RPMI8226 (cell line): ENCODE measurements around the gene ADAP1.

Experiments used
- DNase-seq: peaks from one replicate; pipeline ENCODE4 v3.0.0-alpha.2; 2015

The ADAP1 gene

DNA sequence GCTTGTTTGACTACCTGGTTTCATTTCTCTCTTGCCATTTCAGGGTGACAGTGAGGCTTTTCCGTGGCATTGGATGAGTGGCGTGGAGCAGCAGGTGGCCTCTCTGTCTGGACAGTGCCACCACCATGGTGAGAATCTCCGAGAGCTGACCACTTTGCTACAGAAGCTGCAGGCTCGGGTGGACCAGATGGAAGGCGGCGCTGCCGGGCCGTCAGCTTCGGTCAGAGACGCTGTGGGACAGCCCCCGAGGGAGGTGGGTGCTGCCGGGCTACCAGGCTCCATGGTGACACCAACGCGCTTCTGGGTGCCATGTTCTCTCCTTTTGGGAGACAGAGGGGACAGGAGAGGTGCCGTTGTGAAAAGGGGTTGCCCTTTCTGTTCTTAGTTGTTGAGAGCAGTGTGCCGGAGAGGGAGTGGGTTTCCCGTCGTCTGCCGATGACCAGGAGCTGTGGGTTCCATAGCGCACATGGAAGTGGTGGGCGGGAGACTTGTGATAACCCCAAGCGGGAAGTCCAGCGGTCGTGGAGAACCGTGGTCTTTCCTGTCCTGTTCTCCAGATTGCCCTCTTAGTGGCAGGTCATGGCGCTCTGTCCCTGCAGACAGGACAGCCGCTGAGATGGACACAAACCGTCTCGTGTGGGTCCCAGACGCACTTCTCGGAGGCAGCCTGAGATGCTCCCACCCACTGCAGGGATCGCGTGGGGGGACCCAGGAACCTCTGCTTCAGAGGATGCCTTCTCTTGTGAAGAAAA lies 100.9 kb downstream of the ADAP1 start:
- no peak for DNase-seq

DNA sequence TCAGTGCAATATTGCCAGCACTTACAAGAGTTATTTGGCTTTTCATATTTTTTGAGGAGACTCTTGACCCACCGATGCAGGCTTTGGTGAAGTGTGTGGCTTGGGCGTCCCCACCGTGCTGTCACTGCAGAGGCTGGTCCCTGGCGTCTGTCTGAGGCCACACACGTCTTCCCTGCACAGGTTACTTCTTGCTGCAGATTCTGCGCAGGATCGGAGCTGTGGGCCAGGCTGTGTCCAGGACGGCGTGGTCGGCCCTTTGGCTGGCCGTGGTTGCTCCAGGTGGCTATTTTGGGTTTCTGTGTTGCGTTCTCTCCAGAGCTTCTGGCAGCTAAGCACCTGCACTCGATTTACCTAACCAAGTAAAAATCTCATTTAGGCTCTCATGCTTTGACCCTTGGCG lies 103.3 kb downstream of the ADAP1 start:
- no peak for DNase-seq

- DNase-seq, result no peak
Observed at GRCh38 chr7:849781-850180, 104.7 kb downstream of the ADAP1 start.

- no peak for DNase-seq
Observed at GRCh38 chr7:849145-849544, 105.3 kb downstream of the ADAP1 start.
